Limb (tissue), 2 donors: Measurements from ENCODE around the gene DOK3.
"Not testable (repeated sequence)": the region's sequence is repeated elsewhere in the genome, so short reads cannot be mapped to it uniquely, and the experiment has no call there.

ENCODE experiments used
- DNase-seq, 2 donors: peaks; one replicate each; pipeline ENCODE4 v3.0.0-alpha.2; 2016; ENCODE audit errors: extremely low spot score in 2 of 2

DOK3 gene

DNA sequence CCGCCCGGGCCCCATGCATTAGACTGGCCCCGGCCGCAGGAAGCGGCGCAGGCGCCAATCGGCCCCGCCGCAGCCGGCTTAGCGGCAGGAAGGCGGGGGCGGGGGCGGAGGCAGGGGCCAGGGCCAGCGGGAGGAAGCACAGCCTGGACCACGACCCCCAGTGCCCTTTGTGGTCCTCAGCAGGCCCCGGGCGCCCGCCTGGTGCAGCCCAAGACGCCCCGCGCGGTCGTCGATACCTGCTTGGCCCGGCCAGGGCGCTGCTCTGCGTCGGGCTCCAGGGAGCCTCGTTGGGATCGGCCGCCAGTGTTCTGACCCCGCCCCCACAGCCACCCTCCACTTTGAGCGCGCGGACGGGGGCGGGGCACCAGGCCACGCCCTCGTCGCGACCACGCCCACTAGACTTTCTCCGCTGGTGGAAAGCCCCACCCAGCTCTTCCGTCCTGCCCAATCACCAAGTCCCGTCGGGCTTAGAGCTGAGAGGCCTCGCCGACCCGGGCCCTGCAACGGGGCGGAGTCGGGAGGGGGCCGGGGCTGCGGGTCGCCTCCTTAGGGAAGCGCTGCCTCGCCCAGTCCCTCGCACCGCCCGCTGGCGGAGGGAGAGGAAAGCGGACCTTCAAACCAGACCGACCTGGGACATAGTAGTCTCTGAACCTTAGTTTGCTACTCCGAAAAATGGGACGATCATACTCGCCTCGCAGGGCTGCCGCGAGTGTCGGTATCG, 12.2 kb downstream of the DOK3 start, which contains the start of gene PDLIM7:
Gene PDLIM7, minus strand, starts transcription at position 313 of the 721 bp plus-strand sequence. CDS start 1,092 bp downstream, outside the sequence.
- DNase-seq = peak; percentile 97 to 98

DNA sequence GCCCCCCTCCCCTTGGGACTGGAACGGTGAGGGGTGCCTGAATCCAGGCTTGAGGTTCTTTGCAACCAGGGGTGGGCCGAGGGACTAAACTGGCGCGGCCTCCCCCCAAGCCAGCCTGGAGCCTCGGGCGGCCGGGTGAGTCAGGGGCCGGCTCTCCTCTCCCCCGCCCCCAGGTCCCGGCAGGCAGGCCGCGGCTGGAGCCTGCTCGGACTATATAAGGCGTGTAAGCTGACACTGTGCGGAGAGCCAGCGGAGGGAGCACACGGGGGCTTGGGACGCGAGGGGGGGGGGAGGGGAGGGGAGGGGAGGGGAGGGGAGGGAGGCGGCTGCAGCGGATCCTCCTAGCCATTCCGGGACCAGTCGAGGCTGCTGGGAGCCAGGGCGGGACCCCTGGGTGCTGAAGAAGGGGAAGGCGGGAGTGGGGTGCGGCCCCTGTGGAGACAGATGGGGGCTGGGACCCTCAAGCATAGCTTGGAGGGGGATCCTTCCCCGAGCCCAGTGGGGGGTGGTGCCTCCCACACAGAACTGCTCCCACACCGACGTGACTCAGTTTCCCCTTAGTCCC, 12.8 kb downstream of the DOK3 start:
- DNase-seq = peak; percentile 88 to 90

DNA sequence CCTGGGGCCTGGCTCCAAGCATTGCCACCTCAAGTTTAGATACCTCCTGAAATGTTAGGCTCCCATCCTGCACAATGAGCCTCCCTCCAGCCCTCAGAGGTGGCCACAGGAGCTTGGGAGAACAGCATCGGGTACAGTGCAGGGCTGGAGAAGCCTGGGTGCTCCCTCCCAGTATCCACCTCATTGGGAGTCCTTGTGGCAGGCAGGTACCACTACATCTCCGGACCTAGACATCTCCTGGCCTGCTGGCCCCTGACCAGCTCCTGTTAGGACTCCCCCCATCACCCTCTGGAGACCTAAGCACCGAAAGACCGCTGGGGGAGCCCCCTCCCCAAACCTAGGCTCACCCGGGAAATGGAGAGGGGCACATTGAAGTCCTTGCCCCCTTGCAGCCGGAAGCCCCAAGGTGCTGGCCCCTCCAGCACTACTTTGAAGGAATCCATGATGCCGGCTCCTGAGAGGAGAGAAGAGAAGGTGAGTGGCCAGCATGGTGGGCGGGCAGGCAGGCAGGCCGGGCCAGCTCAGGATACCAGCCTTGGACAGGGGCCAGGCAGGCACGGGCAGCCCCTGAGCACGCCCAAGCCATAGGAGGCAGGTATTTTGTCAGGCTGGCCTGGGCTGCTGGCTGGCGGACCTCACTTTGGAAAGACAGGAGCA, 13.4 kb downstream of the DOK3 start:
- DNase-seq = no peak

DNA sequence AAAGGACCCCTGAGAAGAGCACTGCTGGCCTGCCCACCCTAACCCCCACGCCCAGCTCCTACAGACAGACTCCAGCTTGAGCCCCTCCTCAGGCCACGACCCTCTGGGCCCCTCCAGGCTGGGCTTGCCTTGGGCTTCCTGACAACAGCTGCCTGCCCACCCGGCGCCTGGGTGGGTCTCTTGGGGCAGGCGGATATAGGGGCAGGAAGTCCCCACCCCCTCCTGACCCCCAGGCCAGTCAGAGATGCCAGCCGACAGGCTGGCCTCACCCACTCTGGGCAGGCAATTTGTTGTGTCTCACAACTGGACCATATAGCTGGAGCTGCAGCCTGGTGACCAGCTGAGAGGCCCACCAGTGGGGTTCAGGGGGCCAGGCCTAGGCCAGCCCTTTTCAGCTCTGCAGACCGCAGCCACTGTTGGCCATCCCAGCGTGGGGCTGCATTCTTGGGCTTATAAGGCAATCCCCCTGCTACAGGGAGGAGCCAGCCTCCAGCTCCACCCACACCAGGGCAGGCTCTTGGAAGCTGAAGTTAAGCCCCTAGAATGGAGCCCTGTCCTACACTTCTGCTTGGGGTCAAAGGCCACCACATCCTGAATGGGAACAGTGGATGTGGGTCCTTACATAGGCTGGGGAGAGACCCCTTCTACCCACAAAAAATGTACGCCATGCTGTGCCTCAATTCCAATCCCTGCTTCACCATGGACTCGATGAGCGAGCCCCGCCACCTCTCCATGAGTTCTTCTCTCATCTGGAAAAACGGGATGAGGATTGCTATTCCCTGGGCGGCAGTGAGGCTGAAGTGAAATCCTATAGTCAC, 14.2 kb downstream of the DOK3 start:
- peak; percentile 79 to 80 for DNase-seq

DNA sequence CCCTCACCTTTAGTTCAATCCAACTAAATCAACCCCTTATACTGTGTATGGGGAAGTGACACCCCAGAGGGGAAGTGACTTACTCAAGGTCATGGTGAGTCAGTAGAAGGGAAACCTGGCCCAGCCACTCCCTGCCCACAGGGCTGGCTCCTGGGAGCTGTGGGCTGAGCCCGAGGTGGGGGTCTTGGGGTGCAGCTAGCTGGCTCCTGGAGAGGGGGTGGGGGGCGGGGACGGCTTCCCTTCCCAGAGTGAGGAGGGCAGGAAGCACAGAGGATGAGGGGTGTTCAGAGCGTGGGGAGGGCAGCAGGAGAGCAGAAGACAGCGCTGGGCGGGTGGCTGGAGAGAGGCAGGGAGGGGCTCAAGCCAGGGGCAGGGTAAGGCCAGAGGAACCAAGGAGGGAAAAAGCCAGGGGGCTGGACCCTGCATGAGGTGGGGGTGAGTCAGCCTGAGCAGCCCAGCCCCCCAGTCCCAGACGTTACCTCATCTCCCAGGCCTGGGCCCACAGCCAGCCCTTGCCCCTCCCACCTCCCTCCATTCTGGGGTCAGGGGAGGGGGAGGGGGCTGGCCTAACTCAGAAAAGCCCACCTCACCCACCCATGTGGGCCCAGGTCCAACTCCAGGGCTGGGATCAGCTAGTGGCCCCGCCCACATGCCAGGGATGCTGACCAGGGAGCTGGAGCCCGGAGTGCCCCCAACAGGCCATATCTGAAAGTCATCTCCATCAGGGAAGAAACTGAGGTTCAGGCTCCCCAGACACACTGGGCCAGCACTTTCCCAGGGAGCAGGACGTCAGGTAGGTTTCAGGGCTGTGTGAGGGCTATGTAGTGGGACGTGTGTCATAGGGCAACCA, 15.1 kb downstream of the DOK3 start:
- peak; percentile 78 to 91 for DNase-seq

DNA sequence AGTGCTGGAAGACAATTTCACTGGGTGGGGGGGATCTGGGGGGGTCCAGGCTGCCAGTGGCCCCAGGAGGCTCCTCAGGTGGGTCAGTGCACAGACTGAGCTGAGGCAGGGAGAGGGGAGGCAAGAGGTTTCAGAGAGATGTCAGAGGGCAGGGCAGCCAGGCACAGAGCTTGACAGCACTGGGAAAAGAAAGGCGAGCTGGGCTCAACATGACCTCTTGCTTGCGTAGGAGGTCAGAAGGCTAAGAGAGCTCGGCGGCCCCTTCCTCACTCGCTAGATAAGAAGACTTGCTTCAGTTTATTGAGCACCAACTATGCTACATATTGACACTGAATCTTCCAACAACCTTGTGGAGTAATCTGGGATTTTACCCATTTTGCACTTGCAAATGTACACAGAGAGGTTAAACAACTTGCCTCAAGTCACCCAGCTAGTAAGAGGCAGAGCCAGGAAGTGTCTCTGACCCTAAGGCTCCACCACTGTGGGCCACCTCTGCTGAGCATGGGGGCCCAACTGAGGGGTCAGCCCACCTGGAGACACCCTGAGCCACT, 15.8 kb downstream of the DOK3 start:
- DNase-seq = no peak

DNA sequence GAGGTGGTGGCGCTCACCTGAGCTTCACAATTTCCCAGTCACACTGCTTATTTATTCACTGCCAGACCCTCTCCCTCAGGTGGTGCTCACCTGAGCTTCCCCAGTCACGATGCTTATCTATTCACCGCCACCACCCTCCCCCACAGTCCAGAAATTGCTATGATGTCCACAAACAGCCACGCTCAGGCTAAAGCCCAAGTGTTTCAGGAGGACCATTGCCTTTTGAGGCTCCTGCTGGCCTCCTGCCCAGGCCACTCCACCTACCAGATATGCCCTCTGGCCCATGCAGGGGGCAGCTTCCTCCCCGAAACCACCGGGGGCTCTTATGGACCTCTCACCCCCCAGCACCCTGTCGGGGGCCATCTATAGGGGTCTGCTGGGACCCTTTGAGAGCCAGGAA, 16.8 kb downstream of the DOK3 start:
- DNase-seq = no peak

DNA sequence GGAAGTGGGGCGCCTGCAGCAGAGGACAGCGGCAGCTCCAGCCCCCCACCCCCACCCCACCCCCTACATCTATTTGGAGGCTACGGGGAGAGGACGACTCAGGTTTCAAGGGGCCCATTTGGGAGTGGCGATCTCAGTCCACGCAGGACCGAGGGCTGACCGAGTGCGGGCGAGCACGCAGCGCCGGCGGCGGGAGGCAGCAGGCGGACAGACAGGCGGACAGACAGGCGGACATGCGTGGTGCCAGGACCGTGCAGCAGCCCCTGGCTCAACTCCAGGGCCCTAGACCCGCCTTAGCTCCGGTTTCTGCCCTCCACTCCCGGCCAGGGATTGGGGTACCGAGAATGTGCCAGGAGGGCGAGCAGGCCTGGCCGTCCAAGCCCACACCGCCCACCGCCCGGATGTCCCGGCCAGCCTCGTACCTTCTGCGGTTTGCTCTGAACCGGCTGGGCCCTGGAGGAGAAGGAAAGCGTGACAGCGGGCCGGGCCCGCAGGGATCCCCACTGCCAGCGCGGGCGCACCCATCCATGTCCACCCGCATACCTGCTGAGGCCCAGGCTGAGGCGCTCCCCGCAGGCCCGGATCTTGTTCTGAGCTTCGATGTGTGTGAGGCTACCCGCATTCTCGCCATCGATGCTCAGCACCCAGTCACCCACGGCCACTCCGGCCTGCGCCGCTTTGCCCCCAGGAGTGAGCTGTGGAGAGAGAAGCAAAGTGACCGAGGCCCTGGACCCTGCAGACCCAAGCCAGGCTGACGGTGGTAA, 17.5 kb downstream of the DOK3 start:
- DNase-seq = no peak

DNA sequence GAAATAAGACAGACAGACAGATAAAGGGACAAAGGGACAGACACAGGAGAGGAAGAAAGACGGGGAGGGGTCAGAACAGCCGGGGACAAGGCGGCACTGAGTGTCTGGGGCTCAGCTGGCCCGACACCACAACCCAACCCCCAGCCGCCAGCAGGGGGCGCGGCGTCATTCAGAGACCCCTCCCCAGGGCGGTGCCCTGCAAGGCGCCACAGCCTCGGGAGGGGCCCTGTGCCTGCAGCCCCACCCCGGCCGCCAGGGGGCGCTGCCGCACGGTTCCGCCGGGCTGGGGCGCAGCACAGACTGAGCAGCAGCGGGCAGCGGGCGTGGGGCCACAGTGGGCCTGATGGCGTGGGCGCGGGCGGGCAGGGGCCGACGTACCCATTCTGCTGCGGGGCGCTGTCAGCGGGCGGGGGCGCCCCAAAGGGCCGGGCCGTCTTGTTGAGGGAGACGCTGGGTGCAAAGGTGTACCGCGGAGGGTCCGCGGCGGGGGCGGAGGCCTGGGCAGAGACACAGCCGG, 18.1 kb downstream of the DOK3 start:
- DNase-seq = peak in 1 of 2 donors; percentile 85

DNA sequence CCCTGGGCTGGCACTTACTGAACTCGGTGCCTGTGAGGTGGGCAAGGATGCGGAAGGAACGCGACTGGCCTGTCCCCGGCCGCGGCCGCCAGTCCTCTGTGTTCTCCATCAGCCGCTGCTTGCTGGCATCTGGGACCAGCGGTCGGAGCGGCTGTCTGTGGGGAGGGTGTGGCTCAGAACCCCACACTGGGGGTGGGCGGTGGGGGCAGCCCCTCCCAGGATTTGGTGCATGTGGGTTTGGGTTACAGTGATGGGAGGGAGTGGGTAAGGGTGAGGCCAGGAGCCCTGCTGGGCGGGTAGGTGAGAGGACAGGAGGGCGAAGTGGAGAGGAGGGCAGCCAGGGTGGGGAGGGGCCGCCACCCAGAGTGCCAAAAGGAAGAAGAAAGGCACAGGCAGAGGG, 18.6 kb downstream of the DOK3 start:
- no peak for DNase-seq

DNA sequence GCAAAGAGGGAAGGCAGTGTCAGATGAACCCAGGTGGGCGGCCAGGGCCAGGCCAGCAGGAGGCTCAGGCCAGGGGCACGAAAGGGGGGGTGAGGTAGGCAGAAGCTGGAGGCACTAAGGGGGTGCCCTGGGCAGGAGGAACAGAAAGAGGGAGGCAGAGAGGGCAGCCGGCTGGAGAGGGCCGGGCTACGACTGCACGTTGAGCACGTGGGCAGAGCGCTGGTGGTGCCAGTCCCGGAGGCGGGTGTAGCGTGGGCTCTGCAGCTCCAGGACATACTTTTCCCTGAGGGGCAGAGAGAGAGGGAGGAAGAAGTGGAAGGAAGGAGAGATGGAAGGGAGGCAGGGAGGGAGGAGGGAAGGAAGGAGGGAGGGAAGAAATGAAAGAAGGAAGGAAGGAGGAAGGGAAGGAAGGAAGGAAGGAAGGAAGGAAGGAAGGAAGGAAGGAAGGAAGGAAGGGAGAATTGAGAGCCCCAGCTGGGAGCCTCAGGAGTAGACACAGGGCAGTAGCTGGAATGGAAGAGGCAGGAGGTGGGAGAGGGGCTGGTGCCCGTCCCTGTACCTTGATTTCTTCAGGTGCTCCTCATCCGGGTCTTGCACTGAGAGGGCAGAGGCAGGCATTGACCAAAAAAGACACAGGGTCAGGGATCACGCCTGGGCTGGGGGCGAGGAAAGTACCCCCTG, 19.2 kb downstream of the DOK3 start:
- no peak for DNase-seq

DNA sequence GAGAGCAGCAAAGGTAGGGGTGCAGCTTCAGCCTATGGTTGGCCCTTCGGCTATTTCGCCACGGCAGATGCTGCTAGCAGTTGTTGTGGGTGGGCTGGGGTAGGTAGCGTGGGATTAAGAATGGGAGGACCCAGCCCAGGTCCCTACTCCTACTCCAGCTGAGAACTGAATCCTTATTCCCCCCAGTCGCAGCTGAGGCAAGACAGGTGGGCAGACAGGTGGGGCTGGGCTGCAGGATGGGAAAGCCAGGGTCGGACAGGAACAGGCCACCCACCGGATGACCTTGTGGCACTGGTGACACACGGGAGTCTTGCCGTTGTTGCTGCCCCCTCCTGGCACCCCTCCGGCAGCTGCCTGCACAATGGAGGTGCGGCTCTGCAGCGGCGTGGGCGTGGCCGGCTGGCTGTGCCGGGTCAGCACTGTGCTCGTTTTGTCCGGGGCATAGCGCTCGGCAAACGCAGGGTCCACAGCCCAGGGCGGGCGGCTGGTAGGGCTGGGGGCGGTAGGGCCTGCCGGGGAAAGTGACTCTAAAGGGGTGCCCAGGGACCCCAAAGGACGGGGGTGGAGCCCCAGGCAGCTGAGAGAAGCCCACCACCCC, 20.4 kb downstream of the DOK3 start:
- DNase-seq = no peak

DNA sequence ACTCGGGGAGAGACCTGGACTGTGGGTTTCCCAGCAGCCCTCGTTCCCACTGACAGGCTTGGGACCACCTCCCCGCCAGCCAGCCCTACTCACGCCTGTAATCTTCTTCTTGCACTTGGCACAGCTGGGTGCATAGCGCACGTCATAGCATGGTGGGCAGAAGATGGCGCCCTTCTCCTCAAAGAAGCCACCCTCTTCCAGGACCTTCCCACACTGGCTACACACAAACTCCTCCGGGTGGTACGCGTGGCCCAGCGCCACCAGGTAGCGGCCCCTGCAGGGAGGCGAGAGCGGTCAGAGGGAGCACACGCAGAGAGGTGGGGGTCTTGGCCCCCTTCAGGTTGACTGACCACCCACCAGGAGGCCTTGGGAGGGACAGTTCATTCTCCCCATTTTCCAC, 21.7 kb downstream of the DOK3 start:
- no peak for DNase-seq

DNA sequence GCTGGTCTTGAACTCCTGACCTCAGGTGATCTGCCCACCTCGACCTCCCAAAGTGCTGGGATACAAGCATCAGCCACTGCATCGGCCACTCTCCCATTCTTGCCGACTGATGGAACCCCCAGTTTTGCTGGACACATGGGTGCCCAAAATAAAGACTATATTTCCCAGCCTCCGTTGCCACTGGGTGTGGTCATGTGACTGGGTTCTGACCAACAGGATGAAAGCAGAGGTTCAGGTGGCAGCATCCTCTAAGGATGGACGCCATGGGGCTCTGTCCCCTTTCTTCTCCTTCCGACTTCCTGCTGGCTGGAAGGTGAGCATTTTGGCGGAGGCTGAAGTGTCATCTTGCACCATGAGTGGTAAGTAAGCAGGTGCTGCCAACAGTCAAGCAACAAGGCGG, 22.5 kb downstream of the DOK3 start:
- no peak for DNase-seq

DNA sequence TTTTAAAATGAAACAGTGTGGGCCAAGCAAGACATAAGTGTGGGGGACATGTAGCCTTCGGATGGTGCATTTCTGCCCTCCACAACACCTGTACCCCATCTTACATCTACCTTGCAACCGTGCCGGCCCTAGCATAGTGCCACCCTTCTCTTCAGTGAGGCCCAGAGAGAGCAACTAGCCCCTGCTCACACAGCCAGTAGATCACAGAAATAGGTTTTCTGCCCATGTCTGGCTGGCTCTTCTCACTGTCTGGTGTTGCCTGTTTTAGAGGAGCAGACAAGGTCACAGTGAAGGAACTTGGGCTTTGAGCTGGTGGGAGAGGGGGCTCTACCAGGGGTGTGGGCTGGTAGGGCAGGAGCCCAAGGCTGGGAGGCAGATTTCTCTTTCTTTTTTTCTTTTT, 23.4 kb downstream of the DOK3 start:
- DNase-seq = no peak

DNA sequence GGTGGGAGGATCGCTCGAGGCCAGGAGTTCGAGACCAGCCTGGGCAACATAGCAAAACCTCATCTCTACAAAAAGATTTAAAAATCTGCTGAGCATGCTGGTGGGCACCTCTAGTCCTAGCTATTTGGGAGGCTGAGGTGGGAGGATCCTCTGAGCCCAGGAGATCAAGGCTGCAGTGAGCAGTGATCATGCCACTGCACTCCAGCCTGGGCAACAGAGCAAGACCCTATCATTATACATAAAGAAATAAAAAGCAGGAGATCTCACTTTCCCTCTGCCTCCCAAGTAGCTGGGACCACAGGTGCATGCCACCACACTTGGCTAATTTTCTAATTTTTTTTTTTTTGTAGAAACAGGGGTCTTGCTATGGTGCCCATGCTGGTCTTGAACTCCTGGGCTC, 23.9 kb downstream of the DOK3 start:
- DNase-seq = not testable (repeated sequence)

DNA sequence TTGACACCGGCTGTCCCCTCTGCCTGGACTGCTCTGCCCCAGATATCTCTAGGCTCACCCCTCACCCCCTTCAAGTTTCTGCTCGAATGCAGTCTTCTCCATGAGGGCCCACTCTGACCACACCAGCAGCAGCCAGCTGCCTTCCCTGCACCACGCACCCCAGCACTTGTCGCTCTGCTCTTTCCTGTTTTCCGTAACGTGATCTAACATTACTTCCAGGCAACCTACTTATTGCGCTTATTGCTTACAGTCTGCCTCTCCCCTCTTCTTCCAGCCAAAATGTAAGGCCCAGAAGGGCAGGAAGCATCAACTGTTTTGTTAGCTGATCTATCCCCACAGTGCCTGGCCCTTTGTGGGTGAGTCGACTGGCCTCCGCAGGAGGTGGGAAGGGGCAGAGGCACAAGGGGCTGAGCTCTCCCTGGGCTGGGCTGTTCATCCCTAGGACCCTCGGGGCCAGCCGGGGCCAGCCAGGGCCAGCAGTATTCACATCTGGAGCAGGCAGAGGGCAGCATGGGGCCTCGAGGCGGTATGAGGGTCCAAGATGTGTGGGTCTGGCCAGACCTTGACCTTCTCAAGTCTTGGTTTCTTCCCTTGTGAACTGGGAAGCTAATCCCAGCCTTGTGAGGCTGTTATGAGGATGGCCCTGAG, 24.6 kb downstream of the DOK3 start:
- no peak for DNase-seq
